Kidney (tissue), 14 donors: ENCODE measurements around the gene CAP2. TPM values are rescaled to one million over a fixed set of nuclear protein-coding genes. Genes with fewer than 3 reads are reported as not detected.

ENCODE experiments used
- DNase-seq, 5 donors: peaks; one replicate each; pipeline ENCODE4 v3.0.0-alpha.2; 2013 to 2020
- FAIRE-seq: peaks from 2 replicates; lab custom pipeline; 2012; peaks lifted over from hg19 to GRCh38; lab: Jason Lieb, UNC
- H3K27ac ChIP-seq, 2 donors: one replicate each; pipeline ENCODE4 v1.7.0; 2013; ENCODE audit warnings: low read depth in 2 of 2, low read length in 2 of 2, inconsistent platforms in 1 of 2
- H3K27me3 ChIP-seq: one replicate; pipeline ENCODE4 v1.7.1; 2013; ENCODE audit warnings: low read length, inconsistent platforms; ENCODE audit not compliant: control insufficient read depth, insufficient read depth
- H3K36me3 ChIP-seq, 3 donors: one replicate each; pipeline versions ENCODE4 v1.7.0 to v1.7.1; 2013; ENCODE audit warnings: low read length in 3 of 3, control low read depth in 1 of 3, inconsistent platforms in 1 of 3; ENCODE audit not compliant: insufficient read depth in 3 of 3, control insufficient read depth in 2 of 3
- H3K4me1 ChIP-seq, 3 donors: one replicate each; pipeline versions ENCODE4 v1.7.0 to v1.7.1; 2013; ENCODE audit warnings: low read length in 3 of 3, inconsistent platforms in 1 of 3, low read depth in 1 of 3; ENCODE audit not compliant: control insufficient read depth in 2 of 3, insufficient read depth in 2 of 3
- H3K4me3 ChIP-seq, 3 donors: one replicate each; pipeline versions ENCODE4 v1.7.0 to v1.8.1; 2013; ENCODE audit warnings: low read length in 3 of 3, control low read depth in 1 of 3, inconsistent platforms in 1 of 3
- H3K9ac ChIP-seq, 3 donors: one replicate each; pipeline versions ENCODE4 v1.7.0 to v1.7.1; 2013; ENCODE audit warnings: low read length in 3 of 3, control low read depth in 1 of 3, inconsistent platforms in 1 of 3
- H3K9me3 ChIP-seq, 3 donors: one replicate each; pipeline versions ENCODE4 v1.7.0 to v1.7.1; 2013; ENCODE audit warnings: low read length in 3 of 3, control low read depth in 1 of 3, inconsistent platforms in 1 of 3; ENCODE audit not compliant: control insufficient read depth in 2 of 3, insufficient read depth in 1 of 3
- intact Hi-C: fragments of 100-400 bp; cut with DNase I; formaldehyde crosslinking; loops from one replicate; pipeline ENCODE4 v1.11.1; 2022
- polyA plus RNA-seq: library from polyadenylated mRNA; stranded (reverse); fragments of 350-450 nt; fragmentation: Illumina TruSeq; extraction: RNeasy Lipid Tissue Mini Kit (QIAGEN cat#74804); gene quantifications from one replicate; pipeline ENCODE4 v1.2.3, GENCODE V29; 2014; ENCODE audit warnings: low read depth, low replicate concordance; ENCODE audit not compliant: insufficient read depth
- total RNA-seq: library from RNA; stranded (reverse); fragmentation: NEBNext Ultra II Directional; extraction: Animal tissue kit (Norgen Biotek cat#: 25700); gene quantifications from one replicate; pipeline ENCODE4 v1.2.1, GENCODE V29; 2021
- TF ChIP-seq, protein P1 (sequence below): IDR thresholded peaks from 3 replicates; pipeline ENCODE4 v1.5.1; 2012; ENCODE audit warnings: mild to moderate bottlenecking, moderate library complexity, borderline replicate concordance; ENCODE audit not compliant: insufficient read depth; ENCODE audit errors: extremely low read depth
- donor health status: control.
- donor health status: control.
- donor health status: control.
- donor health status: control.
- donor health status: control.
- donor health status: DM: yes; HTN: yes; CAD: no.
- donor health status: Normal renal cell carcinoma (clear cell type).

Gene CAP2
- total and polyA plus RNA-seq, 2 donors from 2014 or later = 9.8 to 15.7 TPM

DNA sequence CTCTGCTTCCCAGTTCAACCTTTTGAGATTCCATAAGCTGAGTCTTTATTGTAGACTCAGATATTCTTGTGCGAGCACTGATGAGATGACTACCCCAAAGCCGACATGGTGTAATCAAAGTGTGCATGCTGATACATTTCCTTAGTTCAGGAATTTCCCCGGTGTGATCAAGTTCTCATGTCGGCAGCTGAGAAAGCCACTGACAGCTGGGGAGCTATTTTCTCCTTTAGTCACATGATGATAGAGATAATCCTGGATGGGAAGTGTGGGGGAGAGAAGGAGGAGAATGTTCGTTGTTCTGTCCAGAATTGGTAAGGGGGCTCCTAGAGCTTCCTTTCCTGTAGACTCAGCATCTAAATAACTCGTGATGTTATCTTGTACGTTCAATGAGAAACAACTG is 7.7 kb upstream of the CAP2 start:
- H3K9ac ChIP-seq = no peak overlapping the region
- H3K4me3 ChIP-seq = no peak overlapping the region
- FAIRE-seq = no peak

DNA sequence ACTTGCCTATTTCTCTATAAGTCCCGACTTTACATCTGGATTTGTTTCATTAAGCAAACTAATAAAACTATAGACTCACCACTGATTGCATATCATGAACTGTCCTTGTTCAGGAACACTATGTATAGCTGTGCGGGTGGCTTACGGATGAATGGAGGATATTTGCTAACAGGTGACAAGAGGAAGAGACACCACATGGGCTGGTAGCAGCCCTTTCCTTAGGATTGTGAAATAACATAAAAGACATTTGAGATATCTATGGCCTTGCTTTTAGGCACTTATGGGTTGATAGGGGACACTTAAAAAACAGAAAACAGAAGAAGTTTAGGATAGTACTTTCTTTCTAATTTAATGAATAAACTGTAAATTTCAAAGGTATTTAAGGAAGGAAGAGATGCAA is 5.0 kb upstream of the CAP2 start:
- TF ChIP-seq, protein P1, sequence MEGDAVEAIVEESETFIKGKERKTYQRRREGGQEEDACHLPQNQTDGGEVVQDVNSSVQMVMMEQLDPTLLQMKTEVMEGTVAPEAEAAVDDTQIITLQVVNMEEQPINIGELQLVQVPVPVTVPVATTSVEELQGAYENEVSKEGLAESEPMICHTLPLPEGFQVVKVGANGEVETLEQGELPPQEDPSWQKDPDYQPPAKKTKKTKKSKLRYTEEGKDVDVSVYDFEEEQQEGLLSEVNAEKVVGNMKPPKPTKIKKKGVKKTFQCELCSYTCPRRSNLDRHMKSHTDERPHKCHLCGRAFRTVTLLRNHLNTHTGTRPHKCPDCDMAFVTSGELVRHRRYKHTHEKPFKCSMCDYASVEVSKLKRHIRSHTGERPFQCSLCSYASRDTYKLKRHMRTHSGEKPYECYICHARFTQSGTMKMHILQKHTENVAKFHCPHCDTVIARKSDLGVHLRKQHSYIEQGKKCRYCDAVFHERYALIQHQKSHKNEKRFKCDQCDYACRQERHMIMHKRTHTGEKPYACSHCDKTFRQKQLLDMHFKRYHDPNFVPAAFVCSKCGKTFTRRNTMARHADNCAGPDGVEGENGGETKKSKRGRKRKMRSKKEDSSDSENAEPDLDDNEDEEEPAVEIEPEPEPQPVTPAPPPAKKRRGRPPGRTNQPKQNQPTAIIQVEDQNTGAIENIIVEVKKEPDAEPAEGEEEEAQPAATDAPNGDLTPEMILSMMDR = no peak
- Histone ChIP-seq H3K27ac (no peak overlapping the region), H3K4me1 (peaks cover 0 to 3% (median 0%) of the 10 kb centered on the region in 3 donors), H3K36me3 (no peaks in the 10 kb centered on the region), H3K27me3 (no peaks in the 10 kb centered on the region), H3K4me3 (no peak overlapping the region), H3K9ac (no peak overlapping the region), H3K9me3 (no peaks in the 10 kb centered on the region)
- DNase-seq = no peak
- intact Hi-C loops = no loop called here
- no peak for FAIRE-seq

More for the DNA sequence above, 7.7 kb upstream of the CAP2 start:
- no peaks in the 10 kb centered on the region for H3K36me3 ChIP-seq
- TF ChIP-seq, protein P1 = no peak
- H3K4me1 ChIP-seq = no peaks in the 10 kb centered on the region
- H3K27ac ChIP-seq = no peak overlapping the region
- H3K27me3 ChIP-seq = no peaks in the 10 kb centered on the region
- H3K9me3 ChIP-seq = no peaks in the 10 kb centered on the region
- DNase-seq = no peak
- intact Hi-C loops = no loop called here

DNA sequence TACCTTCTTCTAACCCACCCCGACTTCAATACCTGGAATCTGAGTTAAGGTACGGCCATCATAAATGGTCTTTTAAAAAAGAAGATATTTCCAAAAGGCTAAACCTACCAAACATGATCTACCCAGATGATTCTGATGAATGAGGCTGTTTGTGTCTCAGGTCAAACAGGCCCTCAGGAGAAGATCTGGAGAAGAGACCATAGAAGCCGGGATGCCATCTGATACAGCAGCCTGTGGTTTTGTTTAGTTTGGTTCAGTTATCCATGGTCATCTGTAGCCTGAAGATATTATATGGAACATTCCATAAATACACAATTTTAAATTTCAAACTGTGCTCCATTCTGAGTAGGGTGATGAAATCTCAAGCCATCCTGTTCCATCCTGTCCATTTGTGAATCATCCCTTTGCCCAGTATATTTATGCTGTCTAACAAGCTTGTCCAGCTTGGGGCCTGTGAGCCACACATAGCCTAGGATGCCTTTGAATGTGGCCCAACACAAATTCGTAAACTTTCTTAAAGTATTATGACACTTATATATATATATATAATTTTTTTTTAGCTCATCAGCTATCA is 4.0 kb upstream of the CAP2 start:
- Histone ChIP-seq H3K9ac (no peak overlapping the region), H3K36me3 (no peaks in the 10 kb centered on the region), H3K9me3 (no peaks in the 10 kb centered on the region), H3K27ac (no peak overlapping the region), H3K27me3 (no peaks in the 10 kb centered on the region), H3K4me3 (no peak overlapping the region), H3K4me1 (peaks cover 0 to 4% (median 0%) of the 10 kb centered on the region in 3 donors)
- TF ChIP-seq, protein P1 = no peak
- no peak for DNase-seq
- intact Hi-C loops = no loop called here
- no peak for FAIRE-seq

DNA sequence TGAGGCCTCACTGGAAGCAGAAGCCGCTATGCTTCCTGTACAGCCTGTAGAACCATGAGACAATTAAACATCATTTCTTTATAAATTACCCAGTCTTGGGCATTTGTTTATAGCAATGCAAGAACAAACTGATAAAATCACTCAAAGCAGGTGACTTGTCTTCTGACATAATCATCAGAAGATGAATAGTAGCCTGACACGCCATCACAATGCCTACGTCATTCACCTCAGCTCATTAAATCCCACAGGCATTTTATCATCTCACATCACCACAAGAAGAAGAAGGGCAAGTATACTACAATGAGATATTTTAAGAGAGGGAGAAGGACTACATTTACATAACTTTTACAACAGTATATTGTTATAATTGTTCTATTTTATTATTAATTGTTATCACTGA is 3.1 kb upstream of the CAP2 start:
- no peaks in the 10 kb centered on the region for H3K36me3 ChIP-seq
- H3K4me3 ChIP-seq = no peak overlapping the region
- no peaks in the 10 kb centered on the region for H3K9me3 ChIP-seq
- peaks cover 0 to 5% (median 0%) of the 10 kb centered on the region in 3 donors for H3K4me1 ChIP-seq
- H3K9ac ChIP-seq = no peak overlapping the region
- no peak for DNase-seq
- no peak for FAIRE-seq
- intact Hi-C loops = no loop called here
- TF ChIP-seq, protein P1 = no peak
- no peak overlapping the region for H3K27ac ChIP-seq
- H3K27me3 ChIP-seq = no peaks in the 10 kb centered on the region
